B cell (primary cell): ENCODE results near the gene SEMA3F. TPM values are rescaled to one million over a fixed set of nuclear protein-coding genes. Genes with fewer than 3 reads are reported as not detected.

Source experiments
- ATAC-seq: fragments of 200-7000 bp; cut with Tn5 transposase; one replicate; pipeline ENCODE4 v1.10.0; 2021; ENCODE audit warnings: low read depth, mild to moderate bottlenecking, moderate number of reproducible peaks, moderate library complexity
- CTCF ChIA-PET: fragments of 350-600 bp; sonication (Branson Sonifier 250); formaldehyde crosslinking; loops from one replicate; lab custom pipeline; 2021; ENCODE audit warnings: antibody characterized with exemption, inconsistent platforms; lab: Charles Lee
- POLR2A ChIA-PET: fragments of 350-600 bp; sonication (Branson Sonifier 250); formaldehyde crosslinking; loops from one replicate; lab custom pipeline; 2021; ENCODE audit warnings: antibody characterized with exemption; lab: Charles Lee
- DNase-seq: peaks from one replicate; pipeline ENCODE4 v3.0.0; 2013
- H2AFZ ChIP-seq: 2 replicates; pipeline ENCODE4 v1.6.1; 2012; ENCODE audit warnings: mild to moderate bottlenecking, low read depth, low read length; ENCODE audit not compliant: insufficient read depth, poor library complexity, severe bottlenecking
- H3K27ac ChIP-seq, 2 donors: 1 replicate in 1 of 2; 2 replicates in 1 of 2; pipeline ENCODE4 v1.5.1; 2012 to 2013; ENCODE audit warnings: low read length in 2 of 2, mild to moderate bottlenecking in 2 of 2, moderate library complexity in 1 of 2
- H3K27me3 ChIP-seq, 4 experiments: fragments of 200-600 bp in 1 of 4; sonication (generic) in 1 of 4; replicated peaks in 1 of 4; 1 replicate in 2 of 4; 2 replicates in 2 of 4; pipeline versions ENCODE4 v1.6.1 to v1.7.0; 2013 to 2016; ENCODE audit warnings: low read length in 3 of 4, mild to moderate bottlenecking in 2 of 4, mixed read lengths in 1 of 4, moderate library complexity in 1 of 4; ENCODE audit not compliant: insufficient read depth in 4 of 4, control insufficient read depth in 3 of 4; ENCODE audit errors: control extremely low read depth in 1 of 4
- H3K36me3 ChIP-seq, 2 experiments: replicated peaks in 1 of 2; 1 replicate in 1 of 2; 2 replicates in 1 of 2; pipeline versions ENCODE4 v1.6.1 to v1.7.1; 2013; ENCODE audit warnings: low read length in 1 of 2; ENCODE audit not compliant: insufficient read depth in 2 of 2, control insufficient read depth in 1 of 2; ENCODE audit errors: control extremely low read depth in 1 of 2, extremely low read depth in 1 of 2
- H3K4me1 ChIP-seq, 2 donors: fragments of 200-600 bp in 1 of 2; sonication (generic) in 1 of 2; 1 replicate in 1 of 2; 2 replicates in 1 of 2; pipeline versions ENCODE4 v1.5.1 to v1.6.1; 2013 to 2017; ENCODE audit warnings: low read length in 2 of 2; ENCODE audit not compliant: control insufficient read depth in 2 of 2, insufficient read depth in 2 of 2
- H3K4me2 ChIP-seq: replicated peaks from 2 replicates; pipeline ENCODE3; 2012; ENCODE audit warnings: mild to moderate bottlenecking, low read depth, low read length; ENCODE audit not compliant: poor library complexity, severe bottlenecking
- H3K4me3 ChIP-seq, 5 experiments: fragments of 200-600 bp in 1 of 5; sonication (generic) in 1 of 5; 1 replicate in 3 of 5; 2 replicates in 2 of 5; pipeline versions ENCODE4 v1.5.1 to v1.7.0; 2011 to 2016; ENCODE audit warnings: low read length in 4 of 5, mild to moderate bottlenecking in 4 of 5, low read depth in 2 of 5, control low read depth in 1 of 5, moderate library complexity in 1 of 5; ENCODE audit not compliant: insufficient read depth in 1 of 5; ENCODE audit errors: control extremely low read depth in 1 of 5, extremely low read depth in 1 of 5
- H3K79me2 ChIP-seq: fragments of 200-600 bp; sonication (generic); one replicate; pipeline ENCODE4 v1.6.0; 2016; ENCODE audit warnings: low read length; ENCODE audit not compliant: control insufficient read depth, insufficient read depth
- H3K9ac ChIP-seq: fragments of 200-600 bp; sonication (generic); 2 replicates; pipeline ENCODE4 v1.6.1; 2017; ENCODE audit warnings: mild to moderate bottlenecking, low read length, moderate library complexity
- H3K9me3 ChIP-seq, 3 donors: one replicate each; pipeline versions ENCODE4 v1.6.1 to v1.7.1; 2013; ENCODE audit warnings: low read length in 2 of 3; ENCODE audit not compliant: control insufficient read depth in 2 of 3, insufficient read depth in 1 of 3; ENCODE audit errors: control extremely low read depth in 1 of 3
- H4K20me1 ChIP-seq: 2 replicates; pipeline ENCODE4 v1.6.0; 2012; ENCODE audit warnings: mild to moderate bottlenecking, low read length; ENCODE audit not compliant: insufficient read depth, control insufficient read depth, poor library complexity, severe bottlenecking
- H3K27ac Mint-ChIP-seq: one replicate; pipeline ENCODE4 v1.8.0; 2021; ENCODE audit warnings: mixed read lengths
- H3K27me3 Mint-ChIP-seq: one replicate; pipeline ENCODE4 v1.8.0; 2021; ENCODE audit warnings: mixed read lengths
- H3K4me1 Mint-ChIP-seq: one replicate; pipeline ENCODE4 v1.8.0; 2021; ENCODE audit warnings: mixed read lengths
- H3K4me3 Mint-ChIP-seq: one replicate; pipeline ENCODE4 v1.8.0; 2021; ENCODE audit warnings: mixed read lengths
- H3K9me3 Mint-ChIP-seq: one replicate; pipeline ENCODE4 v1.8.0; 2022; ENCODE audit warnings: mixed read lengths; ENCODE audit not compliant: insufficient read depth
- EZH2 ChIP-seq: IDR thresholded peaks from 2 replicates; pipeline ENCODE4 v1.6.1; 2012; ENCODE audit warnings: borderline replicate concordance, low read depth, mild to moderate bottlenecking, moderate library complexity, low read length; ENCODE audit not compliant: insufficient read depth, poor library complexity, severe bottlenecking
- WGBS: methylation state at CpG from one replicate; pipeline ENCODE4 v1.1.5; 2013; ENCODE audit warnings: missing lambda C conversion rate; ENCODE audit not compliant: insufficient coverage; 5-methylcytosine and 5-hydroxymethylcytosine counted together
- intact Hi-C: fragments of 100-400 bp; cut with micrococcal nuclease; formaldehyde crosslinking; loops from one replicate; pipeline ENCODE4 v1.10.0; 2022
- polyA plus RNA-seq: library from polyadenylated mRNA; depleted of rRNA; stranded (reverse); fragments of >200 nt; gene quantifications from 2 replicates; pipeline ENCODE4 v1.2.3, GENCODE V29; 2012
- total RNA-seq, 2 donors: library from RNA; stranded (reverse); fragments of 120-200 nt in 1 of 2; gene quantifications; 1 replicate in 1 of 2; 2 replicates in 1 of 2; pipeline versions ENCODE4 v1.2.3 to v1.2.4, GENCODE V29; 2013 to 2022
- TF ChIP-seq, protein P1 (sequence below): fragments of 200-600 bp; IDR thresholded peaks from one replicate; pipeline ENCODE4 v1.8.0; 2022; ENCODE audit warnings: antibody characterized with exemption, mild to moderate bottlenecking

The SEMA3F gene
- total and polyA plus RNA-seq, 2 donors (not counting 1 experiment from before 2014, with no cell fraction given) = 0.27 TPM; not detected in 1

DNA sequence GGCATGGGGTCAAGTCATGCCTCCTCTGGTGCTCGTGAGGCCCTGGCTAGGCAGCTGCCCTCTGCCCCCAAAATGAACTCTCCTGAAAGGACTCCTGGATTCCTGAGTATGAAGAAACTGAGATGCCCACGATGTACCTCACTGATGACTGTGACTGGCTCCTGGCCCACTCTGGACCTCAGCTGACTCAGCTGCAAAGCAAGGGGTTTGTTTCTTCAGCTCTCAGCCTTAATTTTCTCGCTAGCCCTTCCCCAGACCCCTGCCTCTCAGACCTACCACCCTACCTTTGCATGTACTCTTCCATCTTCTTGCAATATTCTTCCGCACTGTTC is 75.6 kb downstream of the SEMA3F start:
- no peaks in the 10 kb centered on the region for H3K9me3 ChIP-seq
- H3K4me1 Mint-ChIP-seq = peaks cover 59% of the 10 kb centered on the region
- H4K20me1 ChIP-seq = no peaks in the 10 kb centered on the region
- H3K4me3 ChIP-seq = peak overlapping the region in 1 of 5 experiments; percentile 20
- ATAC-seq = no peak
- peak overlapping the region; percentile 30 for H3K4me3 Mint-ChIP-seq
- 92% methylated on average over 3 of the region's 4 CpGs for WGBS
- ChIA-PET POLR2A (interaction anchor here (0.8 to 1.7 kb wide), 3 partner anchors 9 to 16 kb away, joined by 3 to 7 read pairs (median 4); no protein-coding TSS in a partner anchor), CTCF (interaction anchor here (1.3 to 22.2 kb wide), 3 partner anchors 18 to 66 kb away, joined by 3 to 596 read pairs (median 214); partner anchors contain the start of genes GNAI2 and GNAT1)
- H3K4me1 ChIP-seq = peaks cover 34 to 63% of the 10 kb centered on the region in 2 donors
- H3K27me3 ChIP-seq = no peaks in the 10 kb centered on the region
- peak overlapping the region in 1 of 2 donors; percentile 25 for H3K27ac ChIP-seq
- H3K9ac ChIP-seq = peak overlapping the region; percentile 11
- peaks cover 67% of the 10 kb centered on the region for H3K79me2 ChIP-seq
- H3K27ac Mint-ChIP-seq = peak overlapping the region; percentile 78
- no peak for DNase-seq
- H3K9me3 Mint-ChIP-seq = no peaks in the 10 kb centered on the region
- H3K36me3 ChIP-seq = no peaks in the 10 kb centered on the region
- H3K4me2 ChIP-seq = peak overlapping the region; percentile 75
- no peaks in the 10 kb centered on the region for H3K27me3 Mint-ChIP-seq
- intact Hi-C loops = loop anchor here (10.0 kb wide), 1 partner anchor 886 kb away; the partner anchor contains the start of gene USP4
- H2AFZ ChIP-seq = peak overlapping the region; percentile 59
- TF ChIP-seq, protein P1, sequence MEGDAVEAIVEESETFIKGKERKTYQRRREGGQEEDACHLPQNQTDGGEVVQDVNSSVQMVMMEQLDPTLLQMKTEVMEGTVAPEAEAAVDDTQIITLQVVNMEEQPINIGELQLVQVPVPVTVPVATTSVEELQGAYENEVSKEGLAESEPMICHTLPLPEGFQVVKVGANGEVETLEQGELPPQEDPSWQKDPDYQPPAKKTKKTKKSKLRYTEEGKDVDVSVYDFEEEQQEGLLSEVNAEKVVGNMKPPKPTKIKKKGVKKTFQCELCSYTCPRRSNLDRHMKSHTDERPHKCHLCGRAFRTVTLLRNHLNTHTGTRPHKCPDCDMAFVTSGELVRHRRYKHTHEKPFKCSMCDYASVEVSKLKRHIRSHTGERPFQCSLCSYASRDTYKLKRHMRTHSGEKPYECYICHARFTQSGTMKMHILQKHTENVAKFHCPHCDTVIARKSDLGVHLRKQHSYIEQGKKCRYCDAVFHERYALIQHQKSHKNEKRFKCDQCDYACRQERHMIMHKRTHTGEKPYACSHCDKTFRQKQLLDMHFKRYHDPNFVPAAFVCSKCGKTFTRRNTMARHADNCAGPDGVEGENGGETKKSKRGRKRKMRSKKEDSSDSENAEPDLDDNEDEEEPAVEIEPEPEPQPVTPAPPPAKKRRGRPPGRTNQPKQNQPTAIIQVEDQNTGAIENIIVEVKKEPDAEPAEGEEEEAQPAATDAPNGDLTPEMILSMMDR = no peak
- no peak for TF ChIP-seq EZH2

DNA sequence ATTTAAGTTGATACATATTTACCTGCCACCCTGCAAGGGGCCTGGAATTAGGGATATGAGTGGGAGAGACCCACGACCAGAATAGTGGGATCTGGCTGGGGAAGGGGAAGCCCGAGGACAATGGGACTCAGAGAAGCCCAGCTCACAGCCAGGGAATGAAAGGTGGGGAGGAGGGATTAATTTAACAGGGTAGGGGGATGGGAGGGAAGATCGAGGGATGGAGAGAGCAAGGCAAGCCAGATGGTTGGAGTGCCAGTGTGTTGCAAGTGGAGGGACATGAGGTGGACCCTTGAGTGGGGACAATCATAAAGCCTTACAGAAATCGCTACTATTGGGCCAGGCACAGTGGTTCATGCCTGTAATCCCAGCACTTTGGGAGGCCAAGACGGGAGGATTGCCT is 76.5 kb downstream of the SEMA3F start:
- ChIA-PET POLR2A (interaction anchor here (1.7 kb wide), 1 partner anchor 8 kb away, joined by 3 read pairs; no protein-coding TSS in a partner anchor), CTCF (interaction anchor here (15.2 to 22.2 kb wide), 2 partner anchors 17 to 38 kb away, joined by 214 to 596 read pairs; partner anchors contain the start of genes GNAI2 and GNAT1)
- intact Hi-C loops = loop anchor here (10.0 kb wide), 1 partner anchor 887 kb away; the partner anchor contains the start of gene USP4
- no peak overlapping the region for H2AFZ ChIP-seq
- Mint-ChIP-seq H3K4me1 (peaks cover 56% of the 10 kb centered on the region), H3K9me3 (no peaks in the 10 kb centered on the region), H3K27ac (peak overlapping the region; percentile 26), H3K27me3 (no peaks in the 10 kb centered on the region), H3K4me3 (no peak overlapping the region)
- H3K4me2 ChIP-seq = no peak overlapping the region
- DNase-seq (no peak), ATAC-seq (no peak)
- H4K20me1 ChIP-seq = peaks cover 4% of the 10 kb centered on the region
- no peaks in the 10 kb centered on the region for H3K9me3 ChIP-seq
- H3K27ac ChIP-seq = no peak overlapping the region
- H3K4me3 ChIP-seq = no peak overlapping the region
- no peak overlapping the region for H3K9ac ChIP-seq
- WGBS = 96% methylated on average over 5 of the region's 5 CpGs
- TF ChIP-seq, protein P1 = no peak
- no peak for TF ChIP-seq EZH2
- no peaks in the 10 kb centered on the region for H3K27me3 ChIP-seq
- H3K4me1 ChIP-seq = peaks cover 34 to 54% of the 10 kb centered on the region in 2 donors
- no peaks in the 10 kb centered on the region for H3K36me3 ChIP-seq
- H3K79me2 ChIP-seq = peaks cover 73% of the 10 kb centered on the region
